Activated CD8-positive, alpha-beta memory T cell treated with anti-CD3 and anti-CD28 coated beads for 36 hours (primary cell): ENCODE results near the gene TLCD2. TPM values are rescaled to one million over a fixed set of nuclear protein-coding genes. Genes with fewer than 3 reads are reported as not detected.

ENCODE experiments used
- CTCF ChIA-PET: fragments of 350-600 bp; sonication (Branson Sonifier 250); formaldehyde crosslinking; loops from one replicate; lab custom pipeline; 2021; ENCODE audit warnings: antibody characterized with exemption; lab: Charles Lee
- POLR2A ChIA-PET: fragments of 350-600 bp; sonication (Branson Sonifier 250); formaldehyde crosslinking; loops from one replicate; lab custom pipeline; 2021; ENCODE audit warnings: antibody characterized with exemption; lab: Charles Lee
- total RNA-seq, 2 experiments: library from RNA; stranded (reverse); gene quantifications; one replicate each; pipeline ENCODE4 v1.2.3, GENCODE V29; 2021

Gene TLCD2
- total RNA-seq, 2 experiments from 2014 or later = 0.08 to 0.21 TPM

DNA sequence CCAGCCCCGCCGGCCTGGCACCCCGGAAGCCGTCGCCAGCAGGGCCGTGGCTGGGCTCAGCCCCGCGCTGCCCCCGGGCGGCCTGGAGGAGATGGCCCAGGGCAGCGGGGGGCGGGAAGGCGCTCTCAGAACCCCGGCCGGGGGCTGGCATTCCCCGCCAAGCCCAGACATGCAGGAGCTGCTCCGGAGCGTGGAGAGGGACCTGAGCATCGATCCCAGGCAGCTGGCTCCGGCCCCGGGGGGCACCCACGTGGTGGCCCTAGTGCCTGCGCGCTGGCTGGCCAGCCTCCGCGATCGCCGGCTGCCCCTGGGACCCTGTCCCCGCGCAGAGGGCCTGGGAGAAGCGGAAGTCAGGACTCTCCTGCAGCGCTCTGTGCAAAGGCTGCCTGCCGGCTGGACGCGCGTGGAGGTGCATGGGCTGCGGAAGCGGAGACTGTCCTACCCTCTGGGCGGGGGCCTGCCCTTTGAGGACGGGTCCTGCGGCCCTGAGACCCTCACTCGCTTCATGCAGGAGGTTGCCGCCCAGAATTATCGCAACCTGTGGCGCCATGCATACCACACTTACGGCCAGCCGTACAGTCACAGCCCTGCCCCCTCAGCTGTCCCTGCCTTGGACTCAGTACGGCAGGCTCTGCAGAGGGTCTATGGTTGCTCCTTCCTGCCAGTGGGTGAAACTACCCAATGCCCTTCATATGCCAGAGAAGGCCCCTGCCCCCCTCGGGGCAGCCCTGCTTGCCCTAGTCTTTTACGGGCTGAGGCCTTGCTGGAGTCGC, 14.9 kb upstream of the TLCD2 start:
- ChIA-PET POLR2A (interaction anchor here (2.1 kb wide), 1 partner anchor 9 kb away, joined by 6 read pairs; no protein-coding TSS in a partner anchor), CTCF (interaction anchor here (0.5 to 1.5 kb wide), 2 partner anchors 60 to 76 kb away, joined by 3 to 4 read pairs; partner anchors contain the start of gene RILP)

- POLR2A ChIA-PET = interaction anchor here (2.1 kb wide), 1 partner anchor 8 kb away, joined by 6 read pairs; no protein-coding TSS in a partner anchor
- CTCF ChIA-PET = interaction anchor here (1.3 to 1.5 kb wide), 2 partner anchors 7 to 75 kb away, joined by 3 read pairs; partner anchors contain the start of gene RILP
These were observed 14.2 kb upstream of the TLCD2 start, which contains the start of gene WDR81 for GRCh38 chr17:1724351-1724868. Gene WDR81 (plus strand): TSS chr17:1724704. CDS start chr17:1724960, 256 bp downstream.

DNA sequence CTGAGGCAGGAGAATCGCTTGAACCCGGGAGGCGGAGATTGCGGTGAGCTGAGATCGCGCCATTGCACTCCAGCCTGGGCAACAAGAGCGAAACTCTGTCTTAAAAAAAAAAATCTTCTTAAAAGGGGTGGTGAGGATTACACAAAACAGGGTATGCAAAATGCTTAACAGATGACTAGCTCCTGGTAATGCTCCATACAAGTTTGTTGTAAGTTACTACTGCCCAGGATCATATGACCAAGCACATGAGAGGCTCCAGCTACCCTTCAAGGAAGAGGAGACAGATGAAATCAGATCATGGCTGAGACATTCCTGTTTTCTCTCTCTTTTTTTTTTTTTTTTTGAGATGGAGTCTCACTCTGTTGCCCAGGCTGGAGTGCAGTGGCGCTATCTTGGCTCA, 11.8 kb upstream of the TLCD2 start:
- POLR2A ChIA-PET = interaction anchor here (1.5 kb wide), 1 partner anchor 48 kb away, joined by 3 read pairs; no protein-coding TSS in a partner anchor
- CTCF ChIA-PET = interaction anchor here (0.6 to 1.9 kb wide), 10 partner anchors 10 to 1327 kb away, joined by 3 to 9 read pairs (median 4); no protein-coding TSS in a partner anchor

DNA sequence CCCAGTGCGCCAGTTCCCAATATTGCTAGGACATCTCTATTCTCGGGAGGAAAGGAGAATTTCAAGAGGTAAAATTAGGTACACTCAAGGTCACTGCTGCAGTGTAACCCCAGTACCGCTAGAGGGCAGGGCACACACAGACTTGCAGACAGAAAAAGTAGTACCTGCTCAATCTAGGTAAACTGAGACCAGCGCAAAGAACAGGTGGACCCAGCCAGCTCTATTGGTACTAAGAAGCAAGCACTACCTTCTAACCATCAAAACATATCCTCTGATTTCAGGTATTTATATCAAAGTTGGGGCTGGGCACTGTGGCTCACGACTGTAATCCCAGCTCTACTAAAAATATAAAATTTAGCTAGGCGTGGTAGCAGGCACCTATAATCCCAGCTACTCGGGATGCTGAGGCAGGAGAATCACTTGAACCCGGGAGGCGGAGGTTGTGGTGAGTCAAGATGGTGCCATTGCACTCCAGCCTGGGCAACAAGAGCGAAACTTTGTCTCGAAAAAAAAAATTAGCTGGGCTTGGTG, 10.7 kb upstream of the TLCD2 start:
- ChIA-PET POLR2A (interaction anchor here (0.6 kb wide), 1 partner anchor 49 kb away, joined by 5 read pairs; no protein-coding TSS in a partner anchor), CTCF (interaction anchor here (0.6 to 1.9 kb wide), 12 partner anchors 11 to 861 kb away, joined by 3 to 9 read pairs (median 5); no protein-coding TSS in a partner anchor)

DNA sequence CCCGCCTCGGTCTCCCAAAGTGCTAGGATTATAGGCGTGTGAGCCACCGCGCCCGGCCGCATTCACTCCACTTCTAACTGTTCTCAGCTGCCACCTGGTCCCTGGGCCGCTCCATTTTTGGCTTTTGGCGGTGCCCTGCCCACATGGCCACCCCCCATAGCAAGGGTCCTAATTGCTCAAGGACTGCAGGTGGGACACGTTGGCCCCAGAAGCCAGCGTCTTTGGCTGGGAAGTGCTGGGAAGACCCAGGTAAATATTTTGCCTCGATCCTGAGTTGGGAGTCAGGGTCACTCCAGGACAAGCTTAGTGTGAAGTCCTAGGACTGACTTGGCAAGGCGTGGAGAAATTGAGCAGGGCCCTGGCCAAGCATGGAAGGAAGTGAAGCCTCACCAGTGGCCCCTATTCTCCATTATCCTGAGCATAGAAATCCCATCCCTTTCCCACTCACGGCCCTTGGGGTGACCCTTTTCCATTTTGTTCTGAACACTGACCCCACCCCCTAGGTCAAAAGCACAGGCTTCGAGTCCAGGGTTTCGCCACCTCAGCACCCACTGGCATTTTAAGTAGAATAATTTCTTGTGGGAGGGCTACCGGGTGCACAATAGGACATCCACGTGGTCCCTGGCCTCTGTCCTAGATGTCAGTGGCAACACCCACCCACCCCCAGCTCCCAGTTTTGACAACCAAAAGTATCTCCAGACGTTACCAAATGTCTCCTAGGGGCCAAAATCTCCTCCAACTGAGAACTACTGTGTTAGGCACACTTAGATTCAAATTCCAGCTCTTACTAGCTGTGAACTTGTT, 8.4 kb upstream of the TLCD2 start:
- ChIA-PET POLR2A (interaction anchor here (0.7 kb wide), 1 partner anchor 155 kb away, joined by 3 read pairs; no protein-coding TSS in a partner anchor), CTCF (interaction anchor here (1.5 kb wide), 1 partner anchor 54 kb away, joined by 3 read pairs; no protein-coding TSS in a partner anchor)

- ChIA-PET CTCF (interaction anchor here (0.8 to 1.5 kb wide), 9 partner anchors 10 to 528 kb away, joined by 3 to 8 read pairs (median 3); no protein-coding TSS in a partner anchor), POLR2A (interaction anchor here (0.6 to 1.4 kb wide), 5 partner anchors 8 to 682 kb away, joined by 3 to 7 read pairs (median 4); partner anchors contain the start of genes RILP and WDR81)
These were observed 6.9 kb upstream of the TLCD2 start for GRCh38 chr17:1716912-1717695.

DNA sequence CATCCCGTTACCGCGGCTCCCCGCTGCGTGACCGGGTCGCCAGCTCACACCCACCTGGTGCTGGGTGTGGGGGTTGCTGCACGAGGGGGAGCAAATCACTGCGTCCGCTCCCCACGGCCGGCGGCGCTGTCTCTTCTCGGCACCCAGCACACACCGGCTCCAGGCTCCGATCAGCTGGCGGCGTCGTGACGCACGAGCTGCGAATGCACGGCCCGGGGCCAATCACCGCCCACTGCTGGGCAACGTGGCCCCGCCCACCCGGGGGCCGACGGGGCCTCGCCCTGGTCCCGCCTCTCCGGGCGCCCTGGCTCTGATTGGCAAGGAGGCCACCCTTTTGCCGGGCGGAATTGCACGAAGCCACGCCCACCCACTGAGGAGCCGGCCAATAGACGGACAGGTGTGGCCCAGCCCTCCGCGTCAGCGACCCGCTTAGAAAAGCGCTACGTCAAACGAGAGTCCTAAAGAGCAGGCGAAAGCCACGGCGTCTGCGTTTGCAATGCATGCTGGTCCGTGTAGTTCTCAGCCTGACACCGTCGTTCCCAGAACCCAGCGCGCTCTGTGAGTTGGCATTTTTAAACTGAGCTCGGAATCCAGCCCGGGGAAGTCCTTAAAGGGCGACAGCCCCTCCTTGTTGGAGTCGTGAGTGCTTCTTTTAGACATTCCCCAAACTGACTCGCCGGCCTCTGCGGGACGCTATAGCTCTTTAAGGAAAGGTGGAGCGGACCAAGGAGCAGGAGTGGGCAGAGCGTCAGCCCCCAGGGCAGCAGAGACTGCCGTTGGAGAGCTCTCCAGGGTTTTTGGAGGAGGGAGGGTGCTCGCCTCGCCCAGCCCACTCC, 6.1 kb upstream of the TLCD2 start:
- ChIA-PET CTCF (interaction anchor here (0.8 to 1.5 kb wide), 10 partner anchors 10 to 529 kb away, joined by 3 to 8 read pairs (median 3); no protein-coding TSS in a partner anchor), POLR2A (interaction anchor here (0.6 to 1.4 kb wide), 6 partner anchors 9 to 683 kb away, joined by 3 to 7 read pairs (median 4); partner anchors contain the start of genes RILP and WDR81)

DNA sequence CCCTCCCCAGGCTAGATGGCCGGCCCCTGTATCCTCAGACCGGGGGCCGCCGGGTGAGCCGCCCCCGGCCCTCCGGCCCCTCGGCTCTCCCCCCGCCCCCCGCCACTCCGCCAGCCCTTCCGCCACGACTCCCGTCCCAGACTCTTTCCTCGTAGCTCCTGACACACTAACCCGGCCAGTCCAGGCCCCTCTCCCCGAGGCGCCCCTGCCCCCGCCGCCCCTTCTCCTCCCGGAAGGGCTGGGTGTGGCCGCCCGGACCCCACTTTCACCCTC, 5.6 kb upstream of the TLCD2 start:
- ChIA-PET POLR2A (interaction anchor here (1.0 kb wide), 1 partner anchor 338 kb away, joined by 5 read pairs; no protein-coding TSS in a partner anchor), CTCF (interaction anchor here (1.0 to 1.2 kb wide), 2 partner anchors 15 to 517 kb away, joined by 3 read pairs; no protein-coding TSS in a partner anchor)

- POLR2A ChIA-PET = interaction anchor here (1.0 kb wide), 1 partner anchor 338 kb away, joined by 5 read pairs; no protein-coding TSS in a partner anchor
- CTCF ChIA-PET = interaction anchor here (1.0 kb wide), 1 partner anchor 517 kb away, joined by 3 read pairs; no protein-coding TSS in a partner anchor
These were observed 5.0 kb upstream of the TLCD2 start for GRCh38 chr17:1714980-1715802.

GRCh38 chr17:1714427-1714979, 4.3 kb upstream of the TLCD2 start:
- POLR2A ChIA-PET = interaction anchor here (0.6 kb wide), 1 partner anchor 147 kb away, joined by 8 read pairs; no protein-coding TSS in a partner anchor
- CTCF ChIA-PET = no interaction called here

DNA sequence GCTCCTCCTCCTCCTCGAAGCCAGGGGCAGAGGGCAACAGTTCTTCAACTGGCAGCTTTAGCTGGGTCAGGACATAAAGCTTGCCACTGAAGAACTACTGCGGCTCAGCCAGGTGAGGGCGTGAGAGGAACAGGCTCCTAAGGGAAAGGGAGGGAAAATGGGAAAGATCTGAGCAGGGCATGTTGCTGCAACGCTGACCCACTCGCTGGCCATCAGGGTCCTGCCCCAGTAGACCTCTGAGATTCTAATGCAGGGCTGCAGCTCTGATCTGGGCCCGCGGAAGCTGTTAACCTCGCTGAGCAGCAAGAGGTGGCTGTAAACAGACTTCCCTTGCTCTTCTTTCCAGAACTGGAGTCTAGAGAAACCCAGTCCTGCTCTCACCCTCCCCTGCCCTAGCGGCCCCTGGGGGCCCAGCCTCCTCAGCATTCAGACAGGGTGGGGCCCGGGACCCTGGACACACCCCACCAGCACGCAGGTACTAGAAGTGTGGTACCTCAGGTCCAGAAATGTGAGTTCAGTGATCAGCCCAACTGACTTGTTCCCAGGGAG, 3.8 kb upstream of the TLCD2 start:
- ChIA-PET CTCF (interaction anchor here (0.7 to 1.3 kb wide), 2 partner anchors 44 to 62 kb away, joined by 3 to 4 read pairs; no protein-coding TSS in a partner anchor), POLR2A (interaction anchor here (0.6 kb wide), 1 partner anchor 146 kb away, joined by 8 read pairs; no protein-coding TSS in a partner anchor)

DNA sequence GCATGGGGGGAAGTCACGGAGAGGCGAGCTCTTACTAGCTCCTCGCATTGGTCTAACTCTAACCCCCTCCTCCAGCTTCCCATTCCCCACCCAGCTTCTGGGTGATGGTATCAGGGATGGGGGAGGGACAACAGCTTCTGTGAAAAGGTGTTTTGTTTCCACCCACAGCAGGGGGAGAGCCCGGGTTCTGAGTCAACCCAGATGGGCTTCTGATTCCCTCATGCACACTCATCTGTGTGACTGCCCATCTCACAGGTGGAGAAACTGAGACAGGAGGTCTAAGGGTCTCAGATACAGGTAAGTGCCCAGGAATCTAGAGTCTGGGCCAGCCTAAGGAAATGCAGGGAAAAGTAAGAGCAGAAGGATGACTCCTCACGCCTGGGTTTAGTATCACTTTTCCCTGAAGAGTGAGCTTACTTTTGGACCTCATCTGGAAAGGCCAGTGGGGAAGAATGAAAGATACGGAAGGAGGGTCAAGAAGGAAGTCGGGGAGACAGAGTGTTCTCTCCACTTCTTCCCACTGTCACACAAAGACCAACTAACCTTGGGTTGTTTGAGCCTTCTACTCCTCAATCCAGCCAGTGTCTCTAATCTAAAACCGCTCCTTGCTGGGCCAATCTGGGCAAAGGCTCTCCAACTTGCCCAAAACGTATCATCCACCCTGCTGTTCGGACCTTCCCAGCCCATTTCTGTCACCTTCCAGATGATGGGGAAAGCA, 3.1 kb upstream of the TLCD2 start:
- CTCF ChIA-PET = interaction anchor here (0.7 to 1.3 kb wide), 2 partner anchors 44 to 61 kb away, joined by 3 to 4 read pairs; no protein-coding TSS in a partner anchor
- POLR2A ChIA-PET = interaction anchor here (0.6 kb wide), 1 partner anchor 9 kb away, joined by 6 read pairs; no protein-coding TSS in a partner anchor

DNA sequence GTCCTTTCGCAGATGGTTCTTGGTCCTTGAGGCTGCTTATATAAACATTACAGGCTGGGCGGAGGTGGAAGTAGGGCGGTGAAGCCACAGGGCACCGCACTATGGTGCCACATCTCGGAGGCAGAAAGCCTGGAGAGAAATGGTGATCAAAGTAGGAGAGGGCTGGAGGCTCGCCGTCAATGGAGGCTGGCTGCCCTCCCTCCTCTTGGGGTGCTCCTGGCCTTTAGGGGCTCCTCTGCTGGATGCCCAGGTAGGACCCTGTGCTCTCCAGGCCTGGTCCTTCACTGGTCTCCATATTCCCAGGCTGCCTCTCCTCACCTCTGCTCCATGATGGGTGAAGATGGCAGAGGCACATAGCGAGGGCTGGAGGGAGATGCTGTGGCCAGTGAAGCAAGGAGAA, 2.1 kb upstream of the TLCD2 start:
- CTCF ChIA-PET = no interaction called here
- POLR2A ChIA-PET = no interaction called here

DNA sequence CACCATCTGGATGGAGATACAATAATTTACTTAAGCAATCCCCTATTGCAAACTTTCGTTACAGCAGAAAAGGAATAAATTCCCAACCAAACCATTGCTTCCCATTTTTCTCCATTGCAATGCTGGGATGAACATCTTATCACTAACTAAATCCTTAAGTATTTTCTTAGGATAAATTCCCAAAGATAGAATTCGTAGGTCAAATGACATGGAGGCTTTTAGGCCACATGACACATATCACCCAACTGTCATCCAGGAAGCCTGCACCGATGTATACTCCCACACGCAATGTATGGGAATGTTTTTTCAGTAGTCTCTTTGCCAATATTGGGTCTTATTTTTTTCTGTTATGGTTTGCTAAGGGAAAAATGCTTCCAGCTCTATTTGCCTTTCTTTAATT, 1.6 kb upstream of the TLCD2 start:
- POLR2A ChIA-PET = no interaction called here
- CTCF ChIA-PET = no interaction called here
